K562 (cell line): ENCODE data around the gene NFATC2. TPM values are rescaled to one million over a fixed set of nuclear protein-coding genes. Genes with fewer than 3 reads are reported as not detected.

Source experiments
- ATAC-seq: fragments of 200-7000 bp; cut with Tn5 transposase; 3 replicates; pipeline ENCODE4 v1.9.1; 2020; ENCODE audit warnings: moderate library complexity
- BruUV-seq: library from RNA; stranded (reverse); fragments of 400-500 nt; replicated peaks from 2 replicates; lab custom pipeline; 2021; lab: Mats Ljungman, UMichigan
- CTCF ChIA-PET: fragments of 300-600 bp; formaldehyde crosslinking; extraction: SDS; loops from one replicate; lab custom pipeline; 2021; ENCODE audit warnings: low intra/inter-chr PET ratio; lab: Yijun Ruan, JAX
- POLR2A ChIA-PET: fragments of 300-600, 350-650 bp; sonication (Branson Sonifier 250); formaldehyde crosslinking; extraction: SDS; loops from one replicate; lab custom pipeline; 2021; ENCODE audit warnings: antibody characterized with exemption, inconsistent platforms; lab: Yijun Ruan, JAX
- DNase-seq, 4 experiments: peaks; one replicate each; pipeline versions ENCODE4 v3.0.0 to v3.0.0-alpha.2; 2011 to 2018; ENCODE audit warnings: low spot score in 3 of 4, mixed read lengths in 3 of 4; ENCODE audit errors: extremely low read depth in 1 of 4
- FAIRE-seq: peaks from 2 replicates; lab custom pipeline; 2011; peaks lifted over from hg19 to GRCh38; lab: Jason Lieb, UNC
- H2AFZ ChIP-seq: 2 replicates; pipeline ENCODE4 v1.6.0; 2011; ENCODE audit warnings: low read depth, low read length, control low read depth, inconsistent platforms
- H3K27ac ChIP-seq: fragments of 200-600 bp; 3 replicates; pipeline ENCODE4 v1.8.0; 2011; ENCODE audit warnings: low read depth, mild to moderate bottlenecking, control low read depth, inconsistent platforms, low read length, moderate library complexity, mixed read lengths; ENCODE audit errors: extremely low read depth
- H3K27me3 ChIP-seq, 2 experiments: fragments of 300-600 bp in 1 of 2; 2 replicates in 1 of 2; 3 replicates in 1 of 2; pipeline versions ENCODE4 v1.6.0 to v1.8.0; 2011; ENCODE audit warnings: inconsistent platforms in 2 of 2, low read length in 2 of 2, mild to moderate bottlenecking in 1 of 2, mixed read lengths in 1 of 2, moderate library complexity in 1 of 2; ENCODE audit not compliant: control insufficient read depth in 2 of 2, insufficient read depth in 2 of 2
- H3K36me3 ChIP-seq: fragments of 300-600 bp; 3 replicates; pipeline ENCODE4 v1.8.0; 2011; ENCODE audit warnings: mild to moderate bottlenecking, low read length, inconsistent platforms; ENCODE audit not compliant: control insufficient read depth, insufficient read depth
- H3K4me1 ChIP-seq, 2 experiments: fragments of 200-600 bp in 1 of 2; replicated peaks in 1 of 2; 2 replicates in 1 of 2; 3 replicates in 1 of 2; pipeline versions ENCODE4 v1.5.1 to v1.8.0; 2011; ENCODE audit warnings: inconsistent platforms in 2 of 2, low read length in 2 of 2, mild to moderate bottlenecking in 1 of 2, mixed read lengths in 1 of 2, moderate library complexity in 1 of 2; ENCODE audit not compliant: control insufficient read depth in 2 of 2, insufficient read depth in 2 of 2
- H3K4me2 ChIP-seq: 2 replicates; pipeline ENCODE4 v1.6.1; 2011; ENCODE audit warnings: low read length, control low read depth, inconsistent platforms, mixed read lengths; ENCODE audit not compliant: insufficient read depth
- H3K4me3 ChIP-seq: fragments of 200-600 bp; sonication (generic), shearing (Covaris generic); 2 replicates; pipeline ENCODE4 v1.5.1; 2016; ENCODE audit warnings: control low read depth, inconsistent platforms
- H3K79me2 ChIP-seq: fragments of 200-600 bp; 3 replicates; pipeline ENCODE4 v1.8.0; 2011; ENCODE audit warnings: low read length, inconsistent platforms; ENCODE audit not compliant: control insufficient read depth, insufficient read depth
- H3K9ac ChIP-seq, 2 experiments: 2 replicates each; pipeline versions ENCODE4 v1.6.0 to v1.6.1; 2011; ENCODE audit warnings: low read depth in 2 of 2, low read length in 2 of 2, control low read depth in 1 of 2, inconsistent platforms in 1 of 2, mild to moderate bottlenecking in 1 of 2, mixed read lengths in 1 of 2; ENCODE audit not compliant: insufficient read depth in 1 of 2
- H3K9me1 ChIP-seq: one replicate; pipeline ENCODE4 v1.6.0; 2011; ENCODE audit warnings: inconsistent platforms, mild to moderate bottlenecking, low read length, moderate library complexity; ENCODE audit not compliant: control insufficient read depth, insufficient read depth
- H3K9me3 ChIP-seq: replicated peaks from 2 replicates; pipeline ENCODE4 v1.5.1; 2011; ENCODE audit warnings: low read depth, low read length, inconsistent platforms; ENCODE audit not compliant: control insufficient read depth, insufficient read depth
- H4K20me1 ChIP-seq: replicated peaks from 2 replicates; pipeline ENCODE4 v1.6.1; 2011; ENCODE audit warnings: low read length, inconsistent platforms, mixed read lengths; ENCODE audit not compliant: control insufficient read depth, insufficient read depth
- ELF4 ChIP-seq: fragments of 450-650 bp; formaldehyde crosslinking; IDR thresholded peaks from 2 replicates; pipeline ENCODE4 v1.4.0; 2022; ENCODE audit warnings: missing genetic modification characterization
- IFI16 ChIP-seq: fragments of 250-450 bp; sonication (Bioruptor Pico); IDR thresholded peaks from 2 replicates; pipeline ENCODE4 v2.1.2; 2022; ENCODE audit warnings: mild to moderate bottlenecking, inconsistent platforms
- POLR2AphosphoS5 ChIP-seq: IDR thresholded peaks from 2 replicates; pipeline ENCODE4 v1.6.1; 2011; ENCODE audit warnings: mild to moderate bottlenecking, low read depth, low read length, moderate library complexity; ENCODE audit not compliant: control insufficient read depth, insufficient read depth
- SMC3 ChIP-seq: conservative IDR thresholded peaks from 2 replicates; pipeline ENCODE4 v1.6.1; 2011; ENCODE audit warnings: low read depth, low read length, improper control_type of control experiment; ENCODE audit not compliant: insufficient read depth
- SRF ChIP-seq, 2 experiments: fragments of 250-450, 450-650 bp in 1 of 2; sonication (Bioruptor Pico) in 1 of 2; sonication (generic) in 1 of 2; formaldehyde crosslinking; IDR thresholded peaks; 2 replicates each; pipeline versions ENCODE4 v1.5.0 to v1.5.1; 2020 to 2022; ENCODE audit warnings: mild to moderate bottlenecking in 1 of 2, missing genetic modification reagents in 1 of 2
- WGBS: fragments of 100-300 bp; shearing (Covaris generic); methylation state at CpG from one replicate; pipeline ENCODE4 v1.1.6; 2016; ENCODE audit warnings: low coverage, mixed read lengths; ENCODE audit not compliant: insufficient coverage; ENCODE audit errors: missing lambda C conversion rate; 5-methylcytosine and 5-hydroxymethylcytosine counted together
- in situ Hi-C: fragments of 300-500 bp; cut with MboI; formaldehyde crosslinking; loops from 4 replicates; pipeline ENCODE4 v1.15.0; 2018; ENCODE audit warnings: inconsistent platforms, mixed read lengths
- intact Hi-C: fragments of 100-400 bp; cut with micrococcal nuclease; formaldehyde crosslinking; loops from 2 replicates; pipeline ENCODE4 v1.14.2; 2022
- polyA plus RNA-seq, 8 experiments: library from polyadenylated mRNA; depleted of rRNA in 4 of 8; stranded (reverse) in 5 of 8; unstranded in 3 of 8; fragments of >200 nt; fragmentation: Nextera tagmentation in 2 of 8; fragmentation: Illumina TruSeq in 1 of 8; extraction: Ambion mirVana in 2 of 8; extraction: Trizol in 1 of 8; gene quantifications; 2 replicates each; pipeline versions ENCODE4 v1.2.1 to v1.2.3, GENCODE V29; 2011 to 2014; ENCODE audit warnings: inconsistent platforms in 1 of 8, missing spikeins in 1 of 8
- total RNA-seq, 7 experiments: library from RNA; depleted of rRNA in 6 of 7; stranded (reverse); fragments of >200 nt in 6 of 7; fragmentation: Illumina TruSeq in 2 of 7; extraction: Trizol in 2 of 7; gene quantifications; 2 replicates each; pipeline versions ENCODE4 v1.2.1 to v1.2.3, GENCODE V29; 2011 to 2021; ENCODE audit warnings: low replicate concordance in 1 of 7
- TF ChIP-seq, protein P1 (sequence below): fragments of 250-450 bp; sonication (Bioruptor Pico); IDR thresholded peaks from 2 replicates; pipeline ENCODE4 v1.8.0; 2022; ENCODE audit warnings: inconsistent platforms, mild to moderate bottlenecking, moderate library complexity, borderline replicate concordance
- TF ChIP-seq, protein P2 (sequence below): IDR thresholded peaks from 2 replicates; pipeline ENCODE4 v1.6.1; 2011; ENCODE audit warnings: borderline replicate concordance, low read depth, mild to moderate bottlenecking, moderate library complexity, low read length; ENCODE audit not compliant: insufficient read depth, poor library complexity, severe bottlenecking

NFATC2 gene
- total and polyA plus RNA-seq, 9 of the 15 experiments (the other 6 are each of a cell fraction or from before 2014, with no cell fraction given): 1.9 to 11.2 (median 3.0) TPM

DNA sequence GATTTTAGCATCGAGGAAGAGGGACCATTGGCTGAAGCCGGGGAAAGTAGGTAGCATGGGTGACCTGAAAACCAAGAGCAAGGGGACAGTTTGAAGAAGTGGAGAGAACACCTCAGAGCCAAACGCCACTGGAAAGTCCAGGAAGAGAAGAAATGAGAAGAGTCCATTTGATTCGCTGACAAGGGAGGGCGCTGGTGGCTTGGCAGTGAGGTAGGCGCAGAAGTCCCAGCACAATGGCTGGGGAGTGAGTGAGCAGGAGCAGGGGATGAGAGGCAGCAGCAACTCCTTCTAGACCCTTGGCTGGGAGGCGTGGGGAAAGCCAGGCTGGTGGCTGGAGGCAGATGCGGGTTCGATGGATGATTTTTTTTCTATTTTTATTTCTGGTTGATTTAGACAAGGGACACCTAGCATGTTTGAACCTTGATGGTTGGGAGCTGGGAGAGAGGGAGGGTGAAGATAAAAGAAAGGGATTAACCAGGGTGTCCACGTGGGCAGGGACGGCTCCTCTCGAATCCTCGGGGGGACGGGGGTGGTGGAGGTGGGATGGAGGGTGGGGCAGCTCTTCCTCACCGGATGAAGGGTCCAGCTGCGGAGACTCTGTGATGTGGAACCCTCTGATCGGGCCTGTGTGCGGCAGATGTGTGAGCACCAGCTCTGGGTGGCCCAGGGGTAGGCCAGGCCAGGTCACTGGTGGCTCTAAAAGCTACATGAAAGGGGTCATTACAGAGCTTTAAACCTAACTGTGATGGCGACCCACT, 164.2 kb downstream of the NFATC2 start:
- Histone ChIP-seq H3K4me3 (no peak overlapping the region), H3K79me2 (no peaks in the 10 kb centered on the region), H4K20me1 (no peaks in the 10 kb centered on the region), H3K9ac (peak overlapping the region in 1 of 2 experiments; percentile 65; a peak in 1 of 4 replicates), H3K36me3 (no peaks in the 10 kb centered on the region), H3K4me2 (no peak overlapping the region; the same call in 1 of the 2 replicates), H3K27me3 (no peaks in the 10 kb centered on the region), H2AFZ (peak overlapping the region; percentile 99), H3K4me1 (peaks cover 41 to 61% of the 10 kb centered on the region in 2 experiments), H3K27ac (no peak overlapping the region), H3K9me1 (no peaks in the 10 kb centered on the region), H3K9me3 (no peaks in the 10 kb centered on the region)
- POLR2A ChIA-PET: interaction anchor here (1.0 kb wide), 1 partner anchor 12 kb away, joined by 6 read pairs; no protein-coding TSS in a partner anchor
- no peak for FAIRE-seq
- intact Hi-C loops (loop anchor here (2.0 kb wide), 1 partner anchor 162 kb away; no protein-coding TSS in a partner anchor), in situ Hi-C loops (loop anchor here (10.0 kb wide), 1 partner anchor 706 kb away; no protein-coding TSS in a partner anchor)
- peak; percentile 29; the same call in 2 of the 3 replicates for ATAC-seq
- CTCF ChIA-PET: interaction anchor here (1.2 kb wide), 1 partner anchor 217 kb away, joined by 4 read pairs; no protein-coding TSS in a partner anchor
- BruUV-seq: no TSS peak
- peak in 2 of 4 experiments; percentile 46 to 53 for DNase-seq
- WGBS: 71% methylated on average over 16 of the region's 19 CpGs
- TF ChIP-seq, protein P1, sequence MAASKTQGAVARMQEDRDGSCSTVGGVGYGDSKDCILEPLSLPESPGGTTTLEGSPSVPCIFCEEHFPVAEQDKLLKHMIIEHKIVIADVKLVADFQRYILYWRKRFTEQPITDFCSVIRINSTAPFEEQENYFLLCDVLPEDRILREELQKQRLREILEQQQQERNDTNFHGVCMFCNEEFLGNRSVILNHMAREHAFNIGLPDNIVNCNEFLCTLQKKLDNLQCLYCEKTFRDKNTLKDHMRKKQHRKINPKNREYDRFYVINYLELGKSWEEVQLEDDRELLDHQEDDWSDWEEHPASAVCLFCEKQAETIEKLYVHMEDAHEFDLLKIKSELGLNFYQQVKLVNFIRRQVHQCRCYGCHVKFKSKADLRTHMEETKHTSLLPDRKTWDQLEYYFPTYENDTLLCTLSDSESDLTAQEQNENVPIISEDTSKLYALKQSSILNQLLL (CRISPR knock-in tag): no peak
- TF ChIP-seq IFI16 (CRISPR knock-in tag): no peak
- TF ChIP-seq ELF4 (CRISPR knock-in tag): no peak
- TF ChIP-seq POLR2AphosphoS5: no peak
- TF ChIP-seq SRF (CRISPR knock-in tag; IDR thresholded peaks at IDR 0.05): no peak
- TF ChIP-seq, protein P2, sequence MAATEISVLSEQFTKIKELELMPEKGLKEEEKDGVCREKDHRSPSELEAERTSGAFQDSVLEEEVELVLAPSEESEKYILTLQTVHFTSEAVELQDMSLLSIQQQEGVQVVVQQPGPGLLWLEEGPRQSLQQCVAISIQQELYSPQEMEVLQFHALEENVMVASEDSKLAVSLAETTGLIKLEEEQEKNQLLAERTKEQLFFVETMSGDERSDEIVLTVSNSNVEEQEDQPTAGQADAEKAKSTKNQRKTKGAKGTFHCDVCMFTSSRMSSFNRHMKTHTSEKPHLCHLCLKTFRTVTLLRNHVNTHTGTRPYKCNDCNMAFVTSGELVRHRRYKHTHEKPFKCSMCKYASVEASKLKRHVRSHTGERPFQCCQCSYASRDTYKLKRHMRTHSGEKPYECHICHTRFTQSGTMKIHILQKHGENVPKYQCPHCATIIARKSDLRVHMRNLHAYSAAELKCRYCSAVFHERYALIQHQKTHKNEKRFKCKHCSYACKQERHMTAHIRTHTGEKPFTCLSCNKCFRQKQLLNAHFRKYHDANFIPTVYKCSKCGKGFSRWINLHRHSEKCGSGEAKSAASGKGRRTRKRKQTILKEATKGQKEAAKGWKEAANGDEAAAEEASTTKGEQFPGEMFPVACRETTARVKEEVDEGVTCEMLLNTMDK: no peak
- 0 out of 2 replicates have a peak, but pooled peaks have one; percentile 23 for TF ChIP-seq SMC3
